ENCODE data around the gene CFL2. TPM values are rescaled to one million over a fixed set of nuclear protein-coding genes. Genes with fewer than 3 reads are reported as not detected.

Gene CFL2
- total and polyA plus RNA-seq, 2 of the 13 experiments (the other 11 are each of a cell fraction or from before 2014, with no cell fraction given): 114 to 158 TPM

- H3K4me1 ChIP-seq (ENCODE audit: insufficient read depth, low read length): peaks cover 68% of the 10 kb centered on the region
- H3K36me3 ChIP-seq (replicated peaks in 1 of 2; ENCODE audit: control insufficient read depth in 1 of 2, insufficient read depth in 2 of 2, low read length in 2 of 2): no peaks in the 10 kb centered on the region
- no peaks in the 10 kb centered on the region for H3K79me2 ChIP-seq (ENCODE audit: insufficient read depth, low read length)
- DNase-seq (ENCODE audit: low spot score) (no peak), FAIRE-seq (no peak), ATAC-seq (peak; percentile 3; the same call in 2 of the 3 replicates)
- H3K27me3 ChIP-seq (ENCODE audit: control insufficient read depth in 1 of 2, insufficient read depth in 2 of 2, low read length in 2 of 2): no peaks in the 10 kb centered on the region
- intact Hi-C loops (cut with micrococcal nuclease; ENCODE audit: unreplicated experiment): no loop called here
- H3K9ac ChIP-seq (ENCODE audit: insufficient read depth, low read depth, low read length): 0 out of 2 replicates have a peak overlapping the region, but pooled peaks have one; percentile 25
- no peaks in the 10 kb centered on the region for H4K20me1 ChIP-seq (ENCODE audit: insufficient read depth, low read length)
- WGBS (ENCODE audit: low lambda C conversion rate): 33% methylated on average over 2 of the region's 2 CpGs
- peak overlapping the region; percentile 57 to 77 (median 70) for H3K4me3 ChIP-seq (replicated peaks in 1 of 3; ENCODE audit: insufficient read depth in 1 of 3, low read depth in 2 of 3, low read length in 3 of 3)
- CTCF ChIA-PET (ENCODE audit: low intra/inter-chr PET ratio, low total read pairs): interaction anchor here (1.2 kb wide), 1 partner anchor 30 kb away, joined by 5 read pairs; no protein-coding TSS in a partner anchor
- no peaks in the 10 kb centered on the region for H3K9me3 ChIP-seq (ENCODE audit: low read length)
- no peak overlapping the region for H3K27ac ChIP-seq (ENCODE audit: extremely low read length, insufficient read depth, low read length)
- TF ChIP-seq IRF9 (CRISPR knock-in tag; IDR thresholded peaks at IDR 0.05; ENCODE audit: borderline replicate concordance) (0 out of 2 replicates have a peak, but pooled peaks have one; percentile 23), HNF4G (IDR thresholded peaks at IDR 0.05; ENCODE audit: borderline replicate concordance, low read depth, low read length) (no peak), HNF4G (CRISPR knock-in tag; IDR thresholded peaks at IDR 0.05; ENCODE audit: borderline replicate concordance, low read depth) (peak; percentile 4; the same call in 1 of the 2 replicates), AKAP8 (CRISPR knock-in tag; IDR thresholded peaks at IDR 0.05) (0 out of 2 replicates have a peak, but pooled peaks have one; percentile 16), KMT2B (CRISPR knock-in tag; IDR thresholded peaks at IDR 0.05) (0 out of 2 replicates have a peak, but pooled peaks have one; percentile 4), STAT6 (CRISPR knock-in tag; IDR thresholded peaks at IDR 0.05; ENCODE audit: borderline replicate concordance) (peak; percentile 26; the same call in 1 of the 2 replicates), BORCS8-MEF2B (CRISPR knock-in tag; IDR thresholded peaks at IDR 0.05) (no peak), ZNF616 (CRISPR knock-in tag; IDR thresholded peaks at IDR 0.05; ENCODE audit: low read depth) (0 out of 2 replicates have a peak, but pooled peaks have one; percentile 31), ZNF354B (CRISPR knock-in tag; IDR thresholded peaks at IDR 0.05) (0 out of 2 replicates have a peak, but pooled peaks have one; percentile 11), NFYC (CRISPR knock-in tag; IDR thresholded peaks at IDR 0.05) (no peak), ZNF337 (CRISPR knock-in tag; IDR thresholded peaks at IDR 0.05; ENCODE audit: borderline replicate concordance, low read depth) (no peak), MEF2D (CRISPR knock-in tag; IDR thresholded peaks at IDR 0.05) (no peak), ZNF512 (CRISPR knock-in tag; IDR thresholded peaks at IDR 0.05) (0 out of 2 replicates have a peak, but pooled peaks have one; percentile 65), RBM22 (optimal IDR thresholded peaks at IDR 0.05; ENCODE audit: low read length) (no peak), ZNF790 (CRISPR knock-in tag; IDR thresholded peaks at IDR 0.05; ENCODE audit: borderline replicate concordance) (0 out of 2 replicates have a peak, but pooled peaks have one; percentile 63)
- H2AFZ ChIP-seq (ENCODE audit: low read length): peak overlapping the region; percentile 87
- in situ Hi-C loops (cut with HindIII; ENCODE audit: extremely low pct_ligation_motif_present, low pct_unique_long_range_greater_than_20kb): no loop called here
- POLR2A ChIA-PET: interaction anchor here (0.8 to 6.1 kb wide), 10 partner anchors 12 to 353 kb away, joined by 3 to 61 read pairs (median 6); partner anchors contain the start of genes BAZ1A, CFL2, FAM177A1 and SRP54
- no TSS peak for BruUV-seq (replicated peaks)
- peak overlapping the region; percentile 89 for H3K4me2 ChIP-seq (ENCODE audit: low read depth, low read length)
Measured at GRCh38 chr14:34692898-34693227, 21.5 kb downstream of the CFL2 start.

Data from HepG2 (cell line).